ENCODE data around the gene EIF5. TPM values are rescaled to one million over a fixed set of nuclear protein-coding genes. Genes with fewer than 3 reads are reported as not detected.

The EIF5 gene
- total RNA-seq, 6 experiments from 2014 or later: 186 to 357 (median 215) TPM

DNA sequence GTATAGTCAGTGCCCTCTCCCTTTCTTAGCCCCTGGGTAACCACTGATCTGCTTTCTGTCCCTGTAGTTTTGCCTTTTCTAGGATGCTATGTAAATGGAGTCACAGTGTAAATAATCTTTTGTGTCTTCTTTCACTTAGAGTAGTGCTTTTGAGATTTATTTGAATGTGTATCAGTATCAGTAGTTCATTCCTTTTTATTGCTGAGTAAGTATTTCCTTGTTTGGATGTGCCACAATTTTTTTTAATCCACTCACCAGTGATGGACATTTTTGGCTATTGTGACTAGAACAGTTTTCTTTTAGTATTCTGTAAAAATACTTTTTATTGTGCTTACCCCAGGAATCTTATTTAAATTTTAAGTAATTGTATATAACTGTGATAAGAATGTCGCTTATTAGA is 54.6 kb downstream of the EIF5 start:
- Histone ChIP-seq H3K27me3 (no peaks in the 10 kb centered on the region), H3K36me3 (no peaks in the 10 kb centered on the region), H3K27ac (no peak overlapping the region), H3K4me1 (peaks cover 0 to 47% (median 9%) of the 10 kb centered on the region in 4 donors), H3K4me3 (no peak overlapping the region), H3K9me3 (no peaks in the 10 kb centered on the region)
- TF ChIP-seq, protein P1, sequence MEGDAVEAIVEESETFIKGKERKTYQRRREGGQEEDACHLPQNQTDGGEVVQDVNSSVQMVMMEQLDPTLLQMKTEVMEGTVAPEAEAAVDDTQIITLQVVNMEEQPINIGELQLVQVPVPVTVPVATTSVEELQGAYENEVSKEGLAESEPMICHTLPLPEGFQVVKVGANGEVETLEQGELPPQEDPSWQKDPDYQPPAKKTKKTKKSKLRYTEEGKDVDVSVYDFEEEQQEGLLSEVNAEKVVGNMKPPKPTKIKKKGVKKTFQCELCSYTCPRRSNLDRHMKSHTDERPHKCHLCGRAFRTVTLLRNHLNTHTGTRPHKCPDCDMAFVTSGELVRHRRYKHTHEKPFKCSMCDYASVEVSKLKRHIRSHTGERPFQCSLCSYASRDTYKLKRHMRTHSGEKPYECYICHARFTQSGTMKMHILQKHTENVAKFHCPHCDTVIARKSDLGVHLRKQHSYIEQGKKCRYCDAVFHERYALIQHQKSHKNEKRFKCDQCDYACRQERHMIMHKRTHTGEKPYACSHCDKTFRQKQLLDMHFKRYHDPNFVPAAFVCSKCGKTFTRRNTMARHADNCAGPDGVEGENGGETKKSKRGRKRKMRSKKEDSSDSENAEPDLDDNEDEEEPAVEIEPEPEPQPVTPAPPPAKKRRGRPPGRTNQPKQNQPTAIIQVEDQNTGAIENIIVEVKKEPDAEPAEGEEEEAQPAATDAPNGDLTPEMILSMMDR (IDR thresholded peaks at IDR 0.05): no peak
- TF ChIP-seq POLR2A (IDR thresholded peaks at IDR 0.05): no peak
- intact Hi-C loops (cut with DNase I): no loop called here
- ATAC-seq: no peak
- WGBS (ENCODE audit: insufficient coverage, low coverage, low lambda C conversion rate, missing lambda C conversion rate): 100% methylated on average over 1 of the region's 1 CpG
- no peak for DNase-seq

DNA sequence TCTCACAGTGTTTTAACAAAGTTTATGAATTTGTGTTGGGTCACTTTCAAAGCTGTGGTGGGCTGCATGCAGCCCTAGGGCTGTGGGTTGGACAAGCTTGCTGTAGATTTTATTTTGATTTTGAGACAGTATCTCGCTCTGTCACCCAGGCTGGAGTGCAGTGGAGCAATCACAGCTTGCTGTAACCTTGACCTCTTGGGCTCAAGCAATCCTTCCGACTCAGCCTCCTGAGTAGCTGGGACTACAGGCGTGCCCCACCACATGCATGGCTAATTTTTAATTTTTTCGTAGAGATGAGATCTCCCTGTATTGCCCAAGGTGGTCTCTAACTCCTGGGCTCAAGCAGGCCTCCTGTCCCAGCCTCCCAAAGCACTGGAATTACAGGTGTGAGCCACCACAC is 56.6 kb downstream of the EIF5 start:
- Histone ChIP-seq H3K9me3 (no peaks in the 10 kb centered on the region), H3K27me3 (no peaks in the 10 kb centered on the region), H3K4me3 (no peak overlapping the region), H3K27ac (no peak overlapping the region), H3K4me1 (peaks cover 0 to 57% (median 13%) of the 10 kb centered on the region in 4 donors), H3K36me3 (no peaks in the 10 kb centered on the region)
- intact Hi-C loops (cut with DNase I): no loop called here
- TF ChIP-seq, protein P1 (IDR thresholded peaks at IDR 0.05): no peak
- no peak for TF ChIP-seq POLR2A (IDR thresholded peaks at IDR 0.05)
- ATAC-seq (no peak), DNase-seq (no peak)
- 46% methylated on average over 3 of the region's 4 CpGs for WGBS (ENCODE audit: insufficient coverage, low coverage, low lambda C conversion rate, missing lambda C conversion rate)

DNA sequence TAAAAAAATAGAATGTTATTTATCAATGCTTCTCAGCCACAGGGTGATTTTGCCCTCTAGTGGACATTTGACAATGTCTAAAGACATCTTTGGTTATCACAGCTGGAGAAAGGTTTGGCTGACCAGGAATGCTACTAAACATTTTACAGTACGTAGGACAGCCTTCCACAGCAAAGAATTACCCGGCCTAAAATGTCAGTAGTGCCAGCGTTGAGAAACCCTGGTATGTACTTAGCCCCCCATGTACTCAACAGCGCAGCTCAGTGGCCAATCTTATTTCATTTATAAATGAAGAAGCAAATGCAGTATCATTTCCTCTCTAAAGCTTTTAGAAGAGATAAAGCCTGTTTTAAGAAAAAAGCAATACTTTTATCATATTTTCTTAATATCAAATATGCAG is 57.0 kb downstream of the EIF5 start:
- no peak for DNase-seq
- peaks cover 0 to 60% (median 14%) of the 10 kb centered on the region in 4 donors for H3K4me1 ChIP-seq
- H3K4me3 ChIP-seq: no peak overlapping the region
- H3K27ac ChIP-seq: no peak overlapping the region
- H3K9me3 ChIP-seq: no peaks in the 10 kb centered on the region
- 10% methylated on average over 4 of the region's 4 CpGs for WGBS (ENCODE audit: insufficient coverage, low coverage, low lambda C conversion rate, missing lambda C conversion rate)
- no peaks in the 10 kb centered on the region for H3K36me3 ChIP-seq
- no peaks in the 10 kb centered on the region for H3K27me3 ChIP-seq
- intact Hi-C loops (cut with DNase I): no loop called here
- peak; percentile 35 to 58 (median 44) for ATAC-seq
- no peak for TF ChIP-seq POLR2A (IDR thresholded peaks at IDR 0.05)
- TF ChIP-seq, protein P1 (IDR thresholded peaks at IDR 0.05): peak; percentile 50 to 64 (median 60)

DNA sequence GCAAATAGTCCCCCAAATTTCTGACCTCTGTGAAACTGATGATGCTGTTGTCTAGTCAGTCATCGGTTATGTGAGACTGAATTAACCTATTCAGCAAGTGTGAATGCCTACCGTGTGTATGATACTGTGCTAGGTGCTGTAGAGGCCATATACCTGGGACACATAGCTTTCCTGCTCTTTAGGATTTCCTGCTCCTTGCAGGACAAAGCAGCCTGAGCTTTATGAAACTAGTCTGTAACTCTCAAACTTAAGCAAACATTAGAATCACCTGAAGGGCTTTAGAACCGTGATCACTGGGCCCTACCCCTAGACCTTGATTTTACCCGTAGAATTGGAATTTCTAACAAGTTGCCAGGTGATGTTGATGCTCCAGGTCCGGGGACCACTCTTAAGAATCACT is 58.1 kb downstream of the EIF5 start:
- Histone ChIP-seq H3K9me3 (no peaks in the 10 kb centered on the region), H3K4me1 (peaks cover 0 to 52% (median 14%) of the 10 kb centered on the region in 4 donors), H3K27me3 (no peaks in the 10 kb centered on the region), H3K27ac (no peak overlapping the region), H3K36me3 (no peaks in the 10 kb centered on the region), H3K4me3 (no peak overlapping the region)
- no peak for TF ChIP-seq POLR2A (IDR thresholded peaks at IDR 0.05)
- TF ChIP-seq, protein P1 (IDR thresholded peaks at IDR 0.05): no peak
- DNase-seq (no peak), ATAC-seq (no peak)
- intact Hi-C loops (cut with DNase I): no loop called here
- 58% methylated on average over 4 of the region's 5 CpGs for WGBS (ENCODE audit: insufficient coverage, low coverage, low lambda C conversion rate, missing lambda C conversion rate)

DNA sequence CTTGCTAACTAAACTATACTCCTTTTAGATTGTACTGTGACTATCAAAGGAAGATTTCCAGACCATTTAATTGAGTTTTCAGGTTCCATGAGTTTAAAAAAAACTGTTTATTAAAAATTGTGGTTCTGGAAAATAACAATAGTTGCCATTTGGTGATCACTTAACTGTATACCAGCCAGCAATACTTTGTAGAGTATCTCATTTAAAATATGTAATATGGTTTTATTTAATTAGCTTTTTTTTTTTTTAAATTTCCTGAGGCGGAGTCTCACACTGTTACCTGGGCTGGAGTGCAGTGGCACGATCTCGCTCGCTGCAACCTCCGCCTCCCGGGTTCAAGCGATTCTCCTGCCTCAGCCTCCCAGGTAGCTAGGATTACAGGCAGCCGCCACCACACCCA is 58.5 kb downstream of the EIF5 start:
- no peak for TF ChIP-seq POLR2A (IDR thresholded peaks at IDR 0.05)
- TF ChIP-seq, protein P1 (IDR thresholded peaks at IDR 0.05): no peak
- no peak overlapping the region for H3K27ac ChIP-seq
- peaks cover 0 to 48% (median 14%) of the 10 kb centered on the region in 4 donors for H3K4me1 ChIP-seq
- H3K27me3 ChIP-seq: no peaks in the 10 kb centered on the region
- no peaks in the 10 kb centered on the region for H3K36me3 ChIP-seq
- no peak for ATAC-seq
- 90% methylated on average over 8 of the region's 8 CpGs for WGBS (ENCODE audit: insufficient coverage, low coverage, low lambda C conversion rate, missing lambda C conversion rate)
- H3K4me3 ChIP-seq: no peak overlapping the region
- no peaks in the 10 kb centered on the region for H3K9me3 ChIP-seq
- intact Hi-C loops (cut with DNase I): no loop called here
- DNase-seq: no peak

Measured in right lobe of liver (tissue), 6 donors.